Measurements from ENCODE around the gene EFCAB7.

DNA sequence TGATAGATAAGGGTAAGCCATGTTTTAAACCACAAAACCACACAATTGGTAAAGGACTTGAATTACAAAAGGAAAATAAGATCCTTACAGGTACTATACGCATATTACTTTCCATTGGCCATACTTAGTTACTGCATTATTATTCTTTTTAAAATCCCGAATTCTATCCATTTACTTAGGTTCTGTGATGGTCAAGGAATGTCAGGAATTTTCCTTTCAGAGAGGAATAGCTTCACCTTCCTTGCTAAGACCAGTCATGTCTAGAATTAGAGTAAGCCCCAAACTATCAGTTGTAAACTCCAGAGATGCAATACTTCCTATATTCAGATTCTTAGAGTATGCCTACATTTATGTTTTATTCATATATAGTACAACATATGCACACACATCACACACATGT is 13.7 kb downstream of the EFCAB7 start:
- TF ChIP-seq POLR2AphosphoS5 (IDR thresholded peaks at IDR 0.05; ENCODE audit: borderline replicate concordance, low read depth, low read length) (no peak), EZH2 (IDR thresholded peaks at IDR 0.05) (no peak)

All from SK-N-MC (cell line).